GM06990 (cell line): ENCODE data around the gene MGST3.

Experiments used
- DNase-seq: peaks from one replicate; pipeline ENCODE4 v3.0.0-alpha.2; 2011; ENCODE audit not compliant: insufficient read length; ENCODE audit errors: extremely low read depth
- H3K27me3 ChIP-seq: replicated peaks from 2 replicates; pipeline ENCODE4 v1.6.0; 2011; ENCODE audit warnings: low read length; ENCODE audit not compliant: control insufficient read depth, insufficient read depth
- H3K36me3 ChIP-seq: 2 replicates; pipeline ENCODE4 v1.5.1; 2011; ENCODE audit warnings: low read length; ENCODE audit not compliant: control insufficient read depth, insufficient read depth
- H3K4me3 ChIP-seq: replicated peaks from 2 replicates; pipeline ENCODE4 v1.5.1; 2011; ENCODE audit warnings: low read depth, mild to moderate bottlenecking, control low read depth, low read length
- TF ChIP-seq, protein P1 (sequence below): IDR thresholded peaks from 2 replicates; pipeline ENCODE4 v1.5.1; 2011; ENCODE audit warnings: low read length, control low read depth, mild to moderate bottlenecking, inconsistent platforms; ENCODE audit not compliant: insufficient read depth, poor library complexity, severe bottlenecking

MGST3 gene

DNA sequence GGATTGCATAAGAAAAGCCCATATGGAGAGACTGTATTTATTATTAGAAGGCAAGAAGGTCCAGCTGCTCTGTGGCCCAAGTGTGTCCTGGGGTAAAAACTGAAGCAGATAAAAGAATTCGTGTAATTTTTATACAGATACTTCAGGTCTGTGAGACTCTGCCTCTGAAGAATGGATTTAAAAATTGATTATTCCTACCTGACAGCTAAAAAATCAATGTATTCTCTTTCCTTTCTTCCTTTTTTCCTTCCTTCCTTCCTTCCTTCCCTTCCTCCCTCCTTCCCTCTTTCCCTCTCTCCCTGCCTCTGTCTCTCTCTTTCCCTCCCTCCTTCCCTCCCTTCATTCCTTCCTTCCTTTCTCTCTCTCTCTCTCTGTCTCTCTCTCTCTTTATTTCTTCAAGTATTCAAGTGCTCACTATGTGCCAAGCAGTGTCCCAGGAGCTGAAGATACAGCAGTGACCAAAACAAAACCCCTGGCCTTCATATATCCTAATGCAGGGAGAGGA, 11.3 kb upstream of the MGST3 start:
- no peak overlapping the region for H3K4me3 ChIP-seq
- TF ChIP-seq, protein P1, sequence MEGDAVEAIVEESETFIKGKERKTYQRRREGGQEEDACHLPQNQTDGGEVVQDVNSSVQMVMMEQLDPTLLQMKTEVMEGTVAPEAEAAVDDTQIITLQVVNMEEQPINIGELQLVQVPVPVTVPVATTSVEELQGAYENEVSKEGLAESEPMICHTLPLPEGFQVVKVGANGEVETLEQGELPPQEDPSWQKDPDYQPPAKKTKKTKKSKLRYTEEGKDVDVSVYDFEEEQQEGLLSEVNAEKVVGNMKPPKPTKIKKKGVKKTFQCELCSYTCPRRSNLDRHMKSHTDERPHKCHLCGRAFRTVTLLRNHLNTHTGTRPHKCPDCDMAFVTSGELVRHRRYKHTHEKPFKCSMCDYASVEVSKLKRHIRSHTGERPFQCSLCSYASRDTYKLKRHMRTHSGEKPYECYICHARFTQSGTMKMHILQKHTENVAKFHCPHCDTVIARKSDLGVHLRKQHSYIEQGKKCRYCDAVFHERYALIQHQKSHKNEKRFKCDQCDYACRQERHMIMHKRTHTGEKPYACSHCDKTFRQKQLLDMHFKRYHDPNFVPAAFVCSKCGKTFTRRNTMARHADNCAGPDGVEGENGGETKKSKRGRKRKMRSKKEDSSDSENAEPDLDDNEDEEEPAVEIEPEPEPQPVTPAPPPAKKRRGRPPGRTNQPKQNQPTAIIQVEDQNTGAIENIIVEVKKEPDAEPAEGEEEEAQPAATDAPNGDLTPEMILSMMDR = no peak
- H3K36me3 ChIP-seq = no peaks in the 10 kb centered on the region
- H3K27me3 ChIP-seq = no peaks in the 10 kb centered on the region
- no peak for DNase-seq

DNA sequence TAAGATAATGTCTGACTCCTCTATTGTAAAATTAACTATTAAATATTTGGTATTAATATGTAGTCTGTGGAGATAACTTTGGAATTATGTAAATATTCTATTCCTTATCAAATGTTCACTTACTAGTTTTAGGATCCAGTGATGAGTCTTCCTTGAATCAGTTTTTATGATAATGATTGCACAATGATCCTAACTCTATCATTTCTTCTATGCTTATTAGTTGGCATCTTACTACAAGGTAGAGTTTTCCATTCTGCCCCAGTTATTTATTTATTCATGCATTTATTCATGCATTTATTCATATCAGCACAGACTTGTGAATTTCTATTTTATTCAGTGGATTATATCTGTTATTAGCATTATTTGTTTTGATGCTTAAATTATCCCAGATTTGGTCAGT, 7.4 kb upstream of the MGST3 start:
- TF ChIP-seq, protein P1 = no peak
- Histone ChIP-seq H3K27me3 (no peaks in the 10 kb centered on the region), H3K36me3 (no peaks in the 10 kb centered on the region), H3K4me3 (no peak overlapping the region)
- DNase-seq = no peak

DNA sequence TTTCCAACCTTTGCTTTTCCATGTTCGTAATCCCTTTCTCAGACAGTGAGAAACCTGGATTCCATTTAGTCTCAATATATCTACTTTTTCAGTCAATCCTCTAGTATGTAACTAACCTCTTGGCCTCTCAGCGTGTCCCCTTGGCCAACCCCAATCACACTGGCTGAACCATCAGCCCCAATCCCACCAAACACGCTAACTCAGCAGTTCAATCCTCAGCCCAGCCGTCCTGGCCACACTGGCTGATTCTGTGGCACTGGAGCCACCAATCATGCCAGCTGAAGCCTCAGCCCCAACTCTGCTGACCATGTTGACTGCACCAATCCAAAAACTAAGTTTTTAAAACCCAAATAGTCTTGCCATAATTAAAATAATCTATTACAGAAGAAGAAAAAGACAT, 6.6 kb upstream of the MGST3 start:
- DNase-seq = no peak
- TF ChIP-seq, protein P1 = no peak
- Histone ChIP-seq H3K27me3 (no peaks in the 10 kb centered on the region), H3K36me3 (no peaks in the 10 kb centered on the region), H3K4me3 (no peak overlapping the region)

DNA sequence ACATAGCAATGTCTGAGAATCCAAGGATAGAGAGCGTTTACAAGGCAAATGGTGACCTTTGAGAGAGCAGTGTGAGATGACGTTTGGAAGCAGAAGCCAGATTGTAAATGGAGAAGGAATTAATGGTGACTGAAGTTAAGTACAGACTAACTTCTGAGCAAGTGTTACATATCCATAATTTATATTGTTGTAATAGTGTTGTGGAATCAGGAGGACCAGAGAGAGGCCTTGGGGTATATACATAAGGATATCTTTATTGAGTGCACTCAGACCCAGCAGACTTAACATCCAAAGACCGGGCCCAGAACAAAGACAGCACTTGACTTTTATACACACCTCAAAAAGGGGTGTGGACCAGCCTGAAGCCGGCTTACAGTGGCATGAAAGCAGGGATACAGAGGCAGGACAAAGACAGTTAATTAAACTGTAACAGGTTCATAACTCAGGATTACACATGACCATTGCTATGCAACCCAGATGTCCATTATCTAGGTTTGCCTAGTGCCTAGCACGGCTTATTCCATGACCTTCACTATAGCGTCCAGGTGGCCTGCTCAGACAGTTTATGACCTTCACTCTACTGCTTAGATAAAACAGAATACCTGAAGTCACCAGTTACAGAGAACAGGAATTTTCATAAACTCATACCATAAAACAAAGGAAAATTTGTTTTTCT, 2.7 kb upstream of the MGST3 start:
- H3K27me3 ChIP-seq = no peaks in the 10 kb centered on the region
- no peak for DNase-seq
- TF ChIP-seq, protein P1 = no peak
- H3K36me3 ChIP-seq = no peaks in the 10 kb centered on the region
- H3K4me3 ChIP-seq = no peak overlapping the region

DNA sequence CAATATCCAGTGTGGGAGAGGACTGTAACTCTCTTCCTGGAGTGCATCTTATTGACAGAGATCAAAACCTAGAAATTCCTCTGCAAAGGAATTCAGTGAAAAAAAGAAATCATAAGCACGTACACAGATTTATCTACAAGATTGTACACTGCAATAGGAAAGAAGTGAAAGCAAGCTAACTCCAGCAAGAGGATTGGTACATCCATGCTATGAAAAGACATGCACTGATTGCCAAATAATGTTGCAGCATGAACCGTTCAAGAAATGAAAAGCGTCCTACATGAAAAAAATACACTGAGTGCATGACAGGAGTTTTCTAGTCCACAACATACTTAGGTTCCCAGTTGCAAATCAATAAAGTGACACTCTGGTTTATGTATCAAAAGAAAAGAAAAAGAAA, 1.9 kb upstream of the MGST3 start:
- H3K36me3 ChIP-seq = no peaks in the 10 kb centered on the region
- no peak overlapping the region for H3K4me3 ChIP-seq

More for the DNA sequence above, 1.9 kb upstream of the MGST3 start:
- TF ChIP-seq, protein P1 = no peak
- no peaks in the 10 kb centered on the region for H3K27me3 ChIP-seq
- no peak for DNase-seq
